ENCODE data around the gene FREM2.

FREM2 gene

GRCh38 chr13:38686577-38687245 lies at the start of gene FREM2:
FREM2 (plus strand) TSS chr13:38687077; CDS start chr13:38687345, 268 bp downstream.
- no peak for DNase-seq

DNA sequence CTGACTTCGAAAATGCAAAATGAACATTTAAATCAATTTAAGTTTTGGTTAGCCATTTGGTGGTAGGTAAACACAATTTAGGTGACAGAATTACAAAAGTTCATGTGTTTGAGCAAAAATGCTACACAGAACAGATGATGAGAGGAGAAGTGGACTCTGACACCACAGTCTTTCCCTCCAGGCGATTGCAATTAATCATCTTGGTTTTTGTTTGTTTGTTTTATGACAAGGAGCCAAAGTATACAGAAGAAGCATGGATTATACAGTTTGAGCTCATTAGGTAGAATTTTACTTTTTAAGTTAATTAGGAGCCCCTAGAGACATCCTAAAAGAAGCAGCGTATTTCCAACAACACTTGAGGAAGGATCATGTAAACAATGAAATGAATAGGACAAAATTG lies 49.3 kb upstream of the FREM2 start:
- DNase-seq, result no peak

DNA sequence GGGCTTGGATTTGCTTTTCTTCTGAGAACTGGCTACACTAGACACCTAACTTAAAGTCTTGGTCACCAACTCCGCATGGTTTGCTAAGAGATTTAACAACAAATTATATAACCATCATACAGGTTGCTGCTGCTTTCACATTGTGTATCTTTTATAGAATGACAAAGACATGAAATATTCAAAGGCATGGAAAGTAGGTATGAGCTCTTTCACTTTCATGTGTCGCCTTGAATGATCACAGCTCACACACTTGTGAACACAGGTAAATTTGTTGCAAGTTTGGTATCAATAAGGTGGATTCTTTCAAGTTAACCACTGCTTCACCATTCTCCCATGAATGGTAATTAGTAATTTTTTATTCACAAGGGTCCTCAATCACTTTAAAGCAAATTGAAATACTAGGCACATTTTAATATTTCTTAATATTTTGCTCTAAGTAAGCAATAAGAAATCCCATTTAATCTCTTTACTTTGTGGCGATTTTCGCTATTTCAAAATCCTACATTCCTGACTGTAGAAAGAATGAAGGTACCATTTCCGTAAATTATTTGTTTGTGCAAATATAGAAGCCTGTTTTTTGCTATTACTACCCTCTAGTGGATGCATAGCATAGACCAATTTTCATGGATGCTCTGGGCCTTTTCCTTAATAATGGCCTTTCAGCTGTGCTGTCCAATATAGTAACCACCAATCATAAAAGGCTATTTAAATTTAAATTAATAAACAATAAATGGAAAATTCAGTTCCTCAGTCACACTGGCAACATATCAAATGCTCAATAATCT lies 45.5 kb upstream of the FREM2 start:
- no peak for DNase-seq

- no peak for DNase-seq
These were observed 39.6 kb upstream of the FREM2 start for GRCh38 chr13:38647312-38647711.

GRCh38 chr13:38648912-38649311 lies 38.0 kb upstream of the FREM2 start:
- DNase-seq, result no peak

DNA sequence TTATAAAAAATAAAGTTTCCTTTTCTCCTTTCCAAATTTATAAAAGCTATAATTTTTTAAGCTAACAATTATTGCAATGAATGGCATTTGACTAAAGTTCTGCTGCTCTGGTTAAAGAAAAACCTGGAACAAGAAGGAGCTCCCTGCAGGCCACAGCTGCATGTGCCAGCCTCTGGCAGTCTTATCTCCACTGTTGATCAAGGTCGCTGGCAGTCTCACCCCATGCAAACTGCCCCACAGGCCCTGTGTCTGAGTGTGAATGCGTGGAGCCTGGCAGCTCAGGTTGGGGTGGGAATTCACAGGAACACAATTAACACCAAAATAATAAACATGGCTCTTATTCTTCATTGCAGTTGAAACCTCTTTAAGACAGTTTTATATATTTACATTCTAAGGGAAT lies 30.2 kb upstream of the FREM2 start:
- DNase-seq, result no peak

- DNase-seq, result no peak
These were observed 29.7 kb upstream of the FREM2 start for GRCh38 chr13:38657191-38657590.

GRCh38 chr13:38658906-38659305 lies 28.0 kb upstream of the FREM2 start:
- no peak for DNase-seq

DNA sequence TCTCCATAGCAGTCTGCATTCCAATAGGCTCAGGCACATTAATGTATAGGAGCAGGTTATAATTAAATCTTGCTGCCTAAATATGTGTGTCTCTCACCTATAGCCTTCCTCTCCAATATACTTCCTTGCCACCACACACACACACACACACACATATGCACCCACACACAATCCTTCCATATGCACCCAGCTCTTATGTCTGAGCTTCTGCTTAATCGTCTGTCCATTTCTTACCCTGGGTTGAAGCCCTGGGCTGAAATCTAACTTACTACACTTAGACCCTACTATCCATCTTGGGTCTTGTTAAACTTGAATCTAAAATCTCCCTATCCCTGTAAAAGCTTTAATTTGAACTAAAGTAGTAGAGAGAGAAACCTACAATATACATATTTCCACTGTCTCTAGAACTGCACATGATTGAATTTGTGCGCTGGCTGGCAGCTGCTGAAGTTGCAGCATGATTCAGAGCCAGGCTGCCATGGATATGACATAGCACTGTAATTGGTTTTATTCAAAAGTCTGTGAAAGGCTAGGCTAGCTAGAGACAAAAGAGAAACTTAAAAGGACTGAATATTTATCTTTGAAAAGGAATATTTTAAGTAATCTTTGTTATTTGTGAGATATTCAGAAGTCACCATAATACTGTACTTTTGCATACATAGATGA lies 25.7 kb upstream of the FREM2 start:
- no peak for DNase-seq

GRCh38 chr13:38662362-38662761 lies 24.5 kb upstream of the FREM2 start:
- DNase-seq, result no peak

DNA sequence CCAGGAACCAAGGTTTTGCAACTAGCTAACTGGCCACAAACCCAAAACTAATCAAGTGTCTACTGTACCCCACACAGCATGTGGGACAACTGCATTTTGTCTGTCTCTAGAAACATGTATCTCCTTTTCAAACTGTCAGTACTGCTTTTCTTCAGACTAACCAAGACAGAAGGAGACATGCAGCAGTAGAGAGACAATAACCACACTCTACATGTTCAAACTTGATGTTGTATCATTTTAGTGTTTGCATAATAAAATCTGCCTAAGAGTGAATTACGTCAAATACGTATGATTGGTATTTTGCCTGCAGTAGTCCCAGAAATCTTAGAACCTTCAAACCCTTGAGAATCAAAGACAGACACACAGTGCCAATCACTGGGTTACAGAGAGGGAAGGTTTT lies 22.0 kb upstream of the FREM2 start:
- DNase-seq, result no peak

DNA sequence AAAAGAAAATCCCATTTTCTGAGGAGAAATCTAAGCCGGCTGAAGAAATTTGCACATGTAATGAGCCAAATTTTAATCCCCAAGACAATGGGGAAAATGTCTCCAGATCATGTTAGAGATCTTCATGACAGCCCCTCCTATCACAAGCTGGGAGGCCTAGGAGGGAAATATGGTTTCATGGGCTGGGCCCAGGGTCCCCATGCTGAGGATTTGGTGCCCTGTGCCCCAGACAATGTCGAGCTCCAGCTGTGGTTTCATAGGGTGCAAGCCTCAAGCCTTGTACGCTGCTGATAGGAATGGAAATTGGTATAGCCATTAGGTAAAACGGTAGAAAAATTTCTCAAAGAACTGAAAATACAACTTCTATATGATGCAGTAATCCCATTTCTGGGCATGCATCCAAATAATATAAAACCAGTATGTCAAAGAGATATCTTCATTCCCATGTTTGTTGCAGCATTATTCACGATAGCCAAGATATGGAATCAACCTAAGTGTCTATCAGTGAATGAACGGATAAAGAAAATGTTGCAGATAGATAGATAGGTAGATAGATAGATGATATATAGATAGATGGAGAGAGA lies 19.3 kb upstream of the FREM2 start:
- no peak for DNase-seq

GRCh38 chr13:38669234-38669964 lies 17.5 kb upstream of the FREM2 start:
- DNase-seq, result no peak

DNA sequence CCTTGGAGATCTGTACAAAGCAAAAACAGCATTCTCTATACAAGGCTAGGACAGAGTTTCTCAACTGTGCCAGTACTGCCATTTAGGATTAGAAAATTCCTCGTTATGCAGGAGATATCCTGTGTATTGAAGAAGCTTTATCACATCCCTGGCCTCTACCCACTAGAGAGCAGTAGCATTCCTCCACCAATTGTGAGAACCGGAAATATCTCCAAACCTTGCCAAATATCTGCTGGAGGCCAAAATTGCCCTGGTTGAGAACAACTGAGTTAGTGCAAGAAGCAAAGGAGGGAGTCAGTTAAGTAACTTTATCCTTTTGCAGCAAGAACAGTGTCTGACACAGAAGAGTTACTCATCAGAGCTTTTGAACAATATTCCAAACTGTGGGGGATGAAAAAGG lies 16.2 kb upstream of the FREM2 start:
- no peak for DNase-seq

GRCh38 chr13:38671980-38672379 lies 14.9 kb upstream of the FREM2 start:
- DNase-seq, result no peak

DNA sequence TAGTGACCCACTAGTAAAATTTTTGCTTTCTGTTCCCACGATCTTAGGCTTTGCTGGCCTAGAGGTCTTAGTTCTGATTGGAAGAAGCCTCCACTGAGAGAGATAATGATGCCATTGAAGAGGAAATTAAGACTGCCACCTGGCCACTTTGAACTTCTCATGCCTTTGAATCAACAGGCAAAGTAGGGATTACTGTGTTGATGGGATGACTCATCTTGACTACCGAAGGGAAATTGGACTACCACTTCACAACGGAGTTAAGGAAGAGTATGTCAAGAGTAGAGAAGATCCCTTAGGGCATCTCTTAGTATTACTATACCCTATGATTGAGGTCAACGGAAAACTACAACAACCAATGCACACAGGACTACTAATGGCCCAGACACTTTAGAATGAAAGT lies 12.7 kb upstream of the FREM2 start:
- DNase-seq, result no peak

DNA sequence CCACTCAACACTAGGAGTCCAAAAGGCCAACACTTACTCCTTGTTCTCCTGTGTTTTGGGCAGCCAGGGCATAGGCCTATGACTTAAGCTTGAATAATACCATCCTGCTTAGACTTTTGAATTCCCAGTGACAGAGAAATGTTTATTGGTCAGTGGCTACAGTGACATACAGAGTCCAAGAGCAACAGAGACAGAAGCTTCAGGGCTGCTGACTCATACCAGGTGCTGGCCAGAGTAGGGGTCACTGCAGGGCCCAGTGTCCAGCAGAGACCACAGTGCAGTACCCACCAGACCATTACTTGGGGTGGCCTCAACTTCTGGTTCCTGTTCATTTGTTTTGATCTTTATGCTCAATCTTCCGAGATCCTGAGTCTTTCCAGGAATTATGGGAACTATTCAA lies 6.0 kb upstream of the FREM2 start:
- DNase-seq, result no peak

- DNase-seq, result no peak
These were observed 2.2 kb upstream of the FREM2 start for GRCh38 chr13:38684714-38685113.

GRCh38 chr13:38685431-38685830 lies 1.4 kb upstream of the FREM2 start:
- DNase-seq, result no peak

DNA sequence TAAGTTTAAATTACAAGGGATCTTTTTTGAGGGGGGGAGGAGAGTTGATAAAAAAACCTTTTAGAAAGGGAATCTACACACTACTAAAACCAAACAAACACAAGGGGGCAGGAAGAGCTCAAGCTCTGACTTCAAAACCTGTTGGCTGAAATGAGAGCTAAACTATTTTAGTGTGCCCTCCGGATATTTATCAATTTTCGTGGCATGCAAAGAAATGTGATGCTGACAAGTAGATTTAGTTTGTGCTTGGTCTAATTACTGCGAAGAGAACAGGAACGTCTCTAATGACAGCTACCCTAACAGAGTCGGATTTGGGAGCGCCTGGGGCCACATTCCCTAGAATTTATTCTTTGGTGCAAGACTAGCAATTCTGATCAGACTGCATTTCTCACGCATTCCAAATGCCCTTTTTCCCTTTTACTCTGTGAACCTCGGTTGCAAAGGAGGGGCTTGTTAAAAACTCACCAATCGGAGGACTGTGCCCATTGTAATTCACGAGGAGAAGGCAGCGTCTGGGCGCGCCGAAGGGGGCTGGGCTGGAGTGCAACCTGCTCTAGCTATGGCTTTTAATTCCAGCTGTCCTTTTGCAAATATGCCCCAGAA lies 802 bp upstream of the FREM2 start:
- DNase-seq, result no peak

- no peak for DNase-seq
These were observed 661 bp downstream of the FREM2 start for GRCh38 chr13:38687246-38688229.
